ENCODE data around the gene RELN. TPM values are rescaled to one million over a fixed set of nuclear protein-coding genes. Genes with fewer than 3 reads are reported as not detected.

The RELN gene
- total and polyA plus RNA-seq, 9 of the 15 experiments (the other 6 are each of a cell fraction or from before 2014, with no cell fraction given), result 12.9 to 43.2 (median 18.1) TPM

DNA sequence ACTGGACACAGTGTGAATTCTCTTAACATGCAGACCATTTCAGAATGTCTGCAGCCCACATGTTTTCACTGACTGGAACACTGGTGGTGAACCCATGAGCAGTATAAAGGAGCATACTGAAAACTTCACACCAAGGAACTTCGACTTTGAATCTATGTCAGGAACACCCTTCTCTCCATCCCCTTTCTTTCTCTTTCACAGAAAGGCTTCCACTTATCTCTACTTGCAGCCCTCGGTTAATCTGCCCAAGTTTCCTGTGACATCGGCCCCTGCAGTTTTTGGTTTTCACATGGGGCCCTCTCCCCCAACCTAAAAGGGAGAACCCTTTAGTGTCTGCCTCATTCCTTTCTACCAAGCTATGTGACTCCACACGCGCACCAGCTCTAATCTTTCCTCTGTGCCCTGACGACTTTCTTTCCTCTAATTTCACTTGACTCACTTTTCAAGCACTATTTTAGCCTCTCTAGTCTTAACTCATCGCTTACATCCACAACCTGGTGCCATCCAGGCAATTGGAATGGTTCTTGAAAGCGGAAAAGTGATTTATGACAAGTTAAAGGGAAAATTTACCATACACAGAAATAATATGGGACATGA, 70.1 kb downstream of the RELN start (continued):
- TF ChIP-seq, protein P1, sequence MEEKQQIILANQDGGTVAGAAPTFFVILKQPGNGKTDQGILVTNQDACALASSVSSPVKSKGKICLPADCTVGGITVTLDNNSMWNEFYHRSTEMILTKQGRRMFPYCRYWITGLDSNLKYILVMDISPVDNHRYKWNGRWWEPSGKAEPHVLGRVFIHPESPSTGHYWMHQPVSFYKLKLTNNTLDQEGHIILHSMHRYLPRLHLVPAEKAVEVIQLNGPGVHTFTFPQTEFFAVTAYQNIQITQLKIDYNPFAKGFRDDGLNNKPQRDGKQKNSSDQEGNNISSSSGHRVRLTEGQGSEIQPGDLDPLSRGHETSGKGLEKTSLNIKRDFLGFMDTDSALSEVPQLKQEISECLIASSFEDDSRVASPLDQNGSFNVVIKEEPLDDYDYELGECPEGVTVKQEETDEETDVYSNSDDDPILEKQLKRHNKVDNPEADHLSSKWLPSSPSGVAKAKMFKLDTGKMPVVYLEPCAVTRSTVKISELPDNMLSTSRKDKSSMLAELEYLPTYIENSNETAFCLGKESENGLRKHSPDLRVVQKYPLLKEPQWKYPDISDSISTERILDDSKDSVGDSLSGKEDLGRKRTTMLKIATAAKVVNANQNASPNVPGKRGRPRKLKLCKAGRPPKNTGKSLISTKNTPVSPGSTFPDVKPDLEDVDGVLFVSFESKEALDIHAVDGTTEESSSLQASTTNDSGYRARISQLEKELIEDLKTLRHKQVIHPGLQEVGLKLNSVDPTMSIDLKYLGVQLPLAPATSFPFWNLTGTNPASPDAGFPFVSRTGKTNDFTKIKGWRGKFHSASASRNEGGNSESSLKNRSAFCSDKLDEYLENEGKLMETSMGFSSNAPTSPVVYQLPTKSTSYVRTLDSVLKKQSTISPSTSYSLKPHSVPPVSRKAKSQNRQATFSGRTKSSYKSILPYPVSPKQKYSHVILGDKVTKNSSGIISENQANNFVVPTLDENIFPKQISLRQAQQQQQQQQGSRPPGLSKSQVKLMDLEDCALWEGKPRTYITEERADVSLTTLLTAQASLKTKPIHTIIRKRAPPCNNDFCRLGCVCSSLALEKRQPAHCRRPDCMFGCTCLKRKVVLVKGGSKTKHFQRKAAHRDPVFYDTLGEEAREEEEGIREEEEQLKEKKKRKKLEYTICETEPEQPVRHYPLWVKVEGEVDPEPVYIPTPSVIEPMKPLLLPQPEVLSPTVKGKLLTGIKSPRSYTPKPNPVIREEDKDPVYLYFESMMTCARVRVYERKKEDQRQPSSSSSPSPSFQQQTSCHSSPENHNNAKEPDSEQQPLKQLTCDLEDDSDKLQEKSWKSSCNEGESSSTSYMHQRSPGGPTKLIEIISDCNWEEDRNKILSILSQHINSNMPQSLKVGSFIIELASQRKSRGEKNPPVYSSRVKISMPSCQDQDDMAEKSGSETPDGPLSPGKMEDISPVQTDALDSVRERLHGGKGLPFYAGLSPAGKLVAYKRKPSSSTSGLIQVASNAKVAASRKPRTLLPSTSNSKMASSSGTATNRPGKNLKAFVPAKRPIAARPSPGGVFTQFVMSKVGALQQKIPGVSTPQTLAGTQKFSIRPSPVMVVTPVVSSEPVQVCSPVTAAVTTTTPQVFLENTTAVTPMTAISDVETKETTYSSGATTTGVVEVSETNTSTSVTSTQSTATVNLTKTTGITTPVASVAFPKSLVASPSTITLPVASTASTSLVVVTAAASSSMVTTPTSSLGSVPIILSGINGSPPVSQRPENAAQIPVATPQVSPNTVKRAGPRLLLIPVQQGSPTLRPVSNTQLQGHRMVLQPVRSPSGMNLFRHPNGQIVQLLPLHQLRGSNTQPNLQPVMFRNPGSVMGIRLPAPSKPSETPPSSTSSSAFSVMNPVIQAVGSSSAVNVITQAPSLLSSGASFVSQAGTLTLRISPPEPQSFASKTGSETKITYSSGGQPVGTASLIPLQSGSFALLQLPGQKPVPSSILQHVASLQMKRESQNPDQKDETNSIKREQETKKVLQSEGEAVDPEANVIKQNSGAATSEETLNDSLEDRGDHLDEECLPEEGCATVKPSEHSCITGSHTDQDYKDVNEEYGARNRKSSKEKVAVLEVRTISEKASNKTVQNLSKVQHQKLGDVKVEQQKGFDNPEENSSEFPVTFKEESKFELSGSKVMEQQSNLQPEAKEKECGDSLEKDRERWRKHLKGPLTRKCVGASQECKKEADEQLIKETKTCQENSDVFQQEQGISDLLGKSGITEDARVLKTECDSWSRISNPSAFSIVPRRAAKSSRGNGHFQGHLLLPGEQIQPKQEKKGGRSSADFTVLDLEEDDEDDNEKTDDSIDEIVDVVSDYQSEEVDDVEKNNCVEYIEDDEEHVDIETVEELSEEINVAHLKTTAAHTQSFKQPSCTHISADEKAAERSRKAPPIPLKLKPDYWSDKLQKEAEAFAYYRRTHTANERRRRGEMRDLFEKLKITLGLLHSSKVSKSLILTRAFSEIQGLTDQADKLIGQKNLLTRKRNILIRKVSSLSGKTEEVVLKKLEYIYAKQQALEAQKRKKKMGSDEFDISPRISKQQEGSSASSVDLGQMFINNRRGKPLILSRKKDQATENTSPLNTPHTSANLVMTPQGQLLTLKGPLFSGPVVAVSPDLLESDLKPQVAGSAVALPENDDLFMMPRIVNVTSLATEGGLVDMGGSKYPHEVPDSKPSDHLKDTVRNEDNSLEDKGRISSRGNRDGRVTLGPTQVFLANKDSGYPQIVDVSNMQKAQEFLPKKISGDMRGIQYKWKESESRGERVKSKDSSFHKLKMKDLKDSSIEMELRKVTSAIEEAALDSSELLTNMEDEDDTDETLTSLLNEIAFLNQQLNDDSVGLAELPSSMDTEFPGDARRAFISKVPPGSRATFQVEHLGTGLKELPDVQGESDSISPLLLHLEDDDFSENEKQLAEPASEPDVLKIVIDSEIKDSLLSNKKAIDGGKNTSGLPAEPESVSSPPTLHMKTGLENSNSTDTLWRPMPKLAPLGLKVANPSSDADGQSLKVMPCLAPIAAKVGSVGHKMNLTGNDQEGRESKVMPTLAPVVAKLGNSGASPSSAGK (IDR thresholded peaks at IDR 0.05), result peak; percentile 62
- TF ChIP-seq, protein P2, sequence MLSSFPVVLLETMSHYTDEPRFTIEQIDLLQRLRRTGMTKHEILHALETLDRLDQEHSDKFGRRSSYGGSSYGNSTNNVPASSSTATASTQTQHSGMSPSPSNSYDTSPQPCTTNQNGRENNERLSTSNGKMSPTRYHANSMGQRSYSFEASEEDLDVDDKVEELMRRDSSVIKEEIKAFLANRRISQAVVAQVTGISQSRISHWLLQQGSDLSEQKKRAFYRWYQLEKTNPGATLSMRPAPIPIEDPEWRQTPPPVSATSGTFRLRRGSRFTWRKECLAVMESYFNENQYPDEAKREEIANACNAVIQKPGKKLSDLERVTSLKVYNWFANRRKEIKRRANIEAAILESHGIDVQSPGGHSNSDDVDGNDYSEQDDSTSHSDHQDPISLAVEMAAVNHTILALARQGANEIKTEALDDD (IDR thresholded peaks at IDR 0.05), result peak; percentile 94
- TF ChIP-seq, protein P3, sequence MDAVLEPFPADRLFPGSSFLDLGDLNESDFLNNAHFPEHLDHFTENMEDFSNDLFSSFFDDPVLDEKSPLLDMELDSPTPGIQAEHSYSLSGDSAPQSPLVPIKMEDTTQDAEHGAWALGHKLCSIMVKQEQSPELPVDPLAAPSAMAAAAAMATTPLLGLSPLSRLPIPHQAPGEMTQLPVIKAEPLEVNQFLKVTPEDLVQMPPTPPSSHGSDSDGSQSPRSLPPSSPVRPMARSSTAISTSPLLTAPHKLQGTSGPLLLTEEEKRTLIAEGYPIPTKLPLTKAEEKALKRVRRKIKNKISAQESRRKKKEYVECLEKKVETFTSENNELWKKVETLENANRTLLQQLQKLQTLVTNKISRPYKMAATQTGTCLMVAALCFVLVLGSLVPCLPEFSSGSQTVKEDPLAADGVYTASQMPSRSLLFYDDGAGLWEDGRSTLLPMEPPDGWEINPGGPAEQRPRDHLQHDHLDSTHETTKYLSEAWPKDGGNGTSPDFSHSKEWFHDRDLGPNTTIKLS (IDR thresholded peaks at IDR 0.05; ENCODE audit: borderline replicate concordance, low read depth), result peak; percentile 40; the same call in 1 of the 2 replicates
- no peak for TF ChIP-seq NFXL1 (CRISPR knock-in tag; IDR thresholded peaks at IDR 0.05)
- TF ChIP-seq, protein P4, sequence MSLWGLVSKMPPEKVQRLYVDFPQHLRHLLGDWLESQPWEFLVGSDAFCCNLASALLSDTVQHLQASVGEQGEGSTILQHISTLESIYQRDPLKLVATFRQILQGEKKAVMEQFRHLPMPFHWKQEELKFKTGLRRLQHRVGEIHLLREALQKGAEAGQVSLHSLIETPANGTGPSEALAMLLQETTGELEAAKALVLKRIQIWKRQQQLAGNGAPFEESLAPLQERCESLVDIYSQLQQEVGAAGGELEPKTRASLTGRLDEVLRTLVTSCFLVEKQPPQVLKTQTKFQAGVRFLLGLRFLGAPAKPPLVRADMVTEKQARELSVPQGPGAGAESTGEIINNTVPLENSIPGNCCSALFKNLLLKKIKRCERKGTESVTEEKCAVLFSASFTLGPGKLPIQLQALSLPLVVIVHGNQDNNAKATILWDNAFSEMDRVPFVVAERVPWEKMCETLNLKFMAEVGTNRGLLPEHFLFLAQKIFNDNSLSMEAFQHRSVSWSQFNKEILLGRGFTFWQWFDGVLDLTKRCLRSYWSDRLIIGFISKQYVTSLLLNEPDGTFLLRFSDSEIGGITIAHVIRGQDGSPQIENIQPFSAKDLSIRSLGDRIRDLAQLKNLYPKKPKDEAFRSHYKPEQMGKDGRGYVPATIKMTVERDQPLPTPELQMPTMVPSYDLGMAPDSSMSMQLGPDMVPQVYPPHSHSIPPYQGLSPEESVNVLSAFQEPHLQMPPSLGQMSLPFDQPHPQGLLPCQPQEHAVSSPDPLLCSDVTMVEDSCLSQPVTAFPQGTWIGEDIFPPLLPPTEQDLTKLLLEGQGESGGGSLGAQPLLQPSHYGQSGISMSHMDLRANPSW (CRISPR knock-in tag; IDR thresholded peaks at IDR 0.05), result no peak
- no peak for TF ChIP-seq CEBPG (CRISPR knock-in tag; IDR thresholded peaks at IDR 0.05)
- TF ChIP-seq CEBPG (tag; conservative IDR thresholded peaks at IDR 0.05 in 1 of 2, IDR thresholded peaks at IDR 0.05 in 1 of 2), result no peak
- TF ChIP-seq ZBTB17 (CRISPR knock-in tag; IDR thresholded peaks at IDR 0.05), result 0 out of 2 replicates have a peak, but pooled peaks have one; percentile 25
- TF ChIP-seq NCOA2 (IDR thresholded peaks at IDR 0.05; ENCODE audit: partially characterized antibody in 2 of 2), result peak in 1 of 2 experiments; percentile 59
- TF ChIP-seq BCOR (IDR thresholded peaks at IDR 0.05), result peak; percentile 72; the same call in 1 of the 2 replicates
- TF ChIP-seq ZNF644 (tag; IDR thresholded peaks at IDR 0.05; ENCODE audit: low read depth), result no peak
